Measurements from ENCODE around the gene S100A7A.

DNA sequence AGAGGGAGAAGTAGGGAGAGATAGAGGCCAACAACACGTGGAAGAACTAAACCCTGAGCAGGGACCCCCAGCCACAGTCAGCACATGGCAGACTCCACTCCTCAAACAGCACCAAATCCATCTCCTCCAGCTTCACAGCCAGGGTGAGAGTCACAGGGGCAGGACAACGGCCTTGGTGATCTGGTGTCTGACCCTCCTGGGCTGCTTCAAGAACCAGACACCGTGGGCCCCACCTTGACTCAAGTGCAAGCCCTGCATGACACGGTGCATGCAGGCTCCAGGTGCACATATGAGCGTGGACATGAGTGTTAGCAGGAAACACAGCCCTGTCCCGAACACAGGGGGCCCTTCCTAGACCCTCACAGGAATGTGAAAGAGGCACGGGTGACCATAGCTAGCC lies 22.3 kb downstream of the S100A7A start:
- TF ChIP-seq CTCF (IDR thresholded peaks at IDR 0.05) (no peak), POLR2AphosphoS5 (IDR thresholded peaks at IDR 0.05) (no peak)
